ENCODE data around the gene CPEB4.

CPEB4 gene

DNA sequence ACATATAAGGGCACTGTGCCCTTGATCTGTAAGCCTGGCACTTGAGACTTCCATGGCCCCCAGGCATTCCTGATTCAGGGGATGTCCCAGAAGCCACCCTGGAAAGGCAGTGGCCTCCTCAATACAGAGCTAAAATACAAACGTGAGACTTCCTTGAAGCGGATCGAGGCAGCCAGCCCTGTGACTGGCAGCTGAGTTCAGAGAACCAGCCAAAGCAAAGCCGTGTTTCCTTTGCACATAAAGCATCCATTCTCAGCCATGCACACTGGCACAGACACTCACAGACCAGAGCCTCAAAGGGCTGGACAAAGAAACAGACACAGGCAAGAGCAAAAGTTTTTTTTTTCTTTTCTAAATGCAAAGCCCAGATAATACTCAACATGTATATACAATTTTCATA lies 18.8 kb upstream of the CPEB4 start:
- Mint-ChIP-seq H3K9me3 (peaks cover 2% of the 10 kb centered on the region), H3K4me3 (no peak overlapping the region), H3K4me1 (peaks cover 17% of the 10 kb centered on the region), H3K27me3 (peaks cover 9% of the 10 kb centered on the region), H3K36me3 (no peaks in the 10 kb centered on the region), H3K27ac (no peak overlapping the region)
- ATAC-seq, result no peak

DNA sequence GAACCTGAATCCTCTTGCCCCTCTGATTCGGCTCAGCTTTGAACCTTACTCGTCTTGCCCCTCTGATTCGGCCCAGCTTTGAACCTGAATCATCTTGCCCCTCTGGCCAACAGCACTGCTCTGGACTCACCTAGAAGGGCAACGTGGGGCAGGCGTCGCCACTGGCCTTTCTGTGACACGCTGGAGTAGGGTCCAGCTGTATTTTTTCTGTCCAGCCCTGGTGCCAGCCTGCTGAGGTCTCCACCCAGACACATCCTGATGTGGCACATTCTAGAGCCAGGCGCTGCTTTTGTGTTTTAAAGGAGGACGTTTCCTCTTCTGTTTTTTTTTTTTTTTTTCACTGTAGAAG lies 15.2 kb upstream of the CPEB4 start:
- ATAC-seq, result no peak
- Mint-ChIP-seq H3K9me3 (no peaks in the 10 kb centered on the region), H3K27me3 (no peaks in the 10 kb centered on the region), H3K27ac (no peak overlapping the region), H3K4me1 (peaks cover 6% of the 10 kb centered on the region), H3K36me3 (no peaks in the 10 kb centered on the region), H3K4me3 (no peak overlapping the region)

DNA sequence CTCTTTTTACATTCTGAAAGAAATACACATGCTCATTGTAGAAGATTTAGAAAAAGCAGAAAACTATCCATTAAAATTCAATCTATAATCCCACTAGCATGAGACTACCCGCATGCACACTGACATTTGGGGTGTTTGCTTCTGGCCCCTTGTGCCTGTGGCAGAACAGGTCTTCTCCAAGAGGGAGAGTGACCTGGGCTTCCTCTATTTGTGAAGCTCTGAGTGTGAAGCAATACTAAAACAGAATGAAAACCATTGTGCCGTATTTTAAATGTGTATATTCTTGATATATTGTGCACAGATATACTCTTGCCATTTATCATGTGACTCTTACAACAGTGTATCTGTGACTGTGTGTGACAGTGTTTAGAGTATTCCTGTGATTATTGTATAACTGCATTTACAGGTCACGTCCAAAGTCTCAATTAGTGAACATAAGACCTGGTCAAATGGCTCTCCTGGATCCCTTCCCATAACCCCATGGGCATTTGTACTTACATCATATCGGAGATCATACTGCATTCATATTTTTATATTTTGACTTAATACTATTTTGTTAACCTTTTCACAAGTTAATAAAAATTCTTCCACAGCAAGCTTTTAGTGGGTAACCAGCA lies 14.7 kb upstream of the CPEB4 start:
- H3K27ac Mint-ChIP-seq, result no peak overlapping the region
- H3K4me3 Mint-ChIP-seq, result no peak overlapping the region
- ATAC-seq, result no peak
- no peaks in the 10 kb centered on the region for H3K27me3 Mint-ChIP-seq
- peaks cover 6% of the 10 kb centered on the region for H3K4me1 Mint-ChIP-seq
- H3K36me3 Mint-ChIP-seq, result no peaks in the 10 kb centered on the region
- H3K9me3 Mint-ChIP-seq, result no peaks in the 10 kb centered on the region

DNA sequence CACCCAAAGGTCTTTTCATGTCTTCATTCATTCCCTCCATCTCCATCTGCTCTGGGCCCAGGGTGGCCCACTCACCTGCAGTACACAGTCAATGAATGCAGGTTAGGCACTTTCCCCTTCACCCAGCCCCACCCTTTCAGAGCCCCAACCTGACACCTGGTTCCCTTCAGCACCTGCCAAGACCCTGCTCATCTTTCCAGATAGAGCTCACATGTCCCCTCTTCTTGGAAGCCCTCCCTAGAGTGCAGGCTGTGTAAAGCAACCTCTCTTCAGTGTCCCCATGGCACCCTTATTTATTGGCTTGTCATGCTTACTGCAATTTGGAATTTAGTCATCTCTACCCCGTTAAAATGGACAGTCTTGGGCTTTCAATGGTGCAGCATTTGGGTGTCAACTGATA lies 13.0 kb upstream of the CPEB4 start:
- Mint-ChIP-seq H3K4me3 (no peak overlapping the region), H3K4me1 (no peaks in the 10 kb centered on the region), H3K9me3 (no peaks in the 10 kb centered on the region), H3K27me3 (no peaks in the 10 kb centered on the region), H3K27ac (no peak overlapping the region), H3K36me3 (no peaks in the 10 kb centered on the region)
- ATAC-seq, result no peak

DNA sequence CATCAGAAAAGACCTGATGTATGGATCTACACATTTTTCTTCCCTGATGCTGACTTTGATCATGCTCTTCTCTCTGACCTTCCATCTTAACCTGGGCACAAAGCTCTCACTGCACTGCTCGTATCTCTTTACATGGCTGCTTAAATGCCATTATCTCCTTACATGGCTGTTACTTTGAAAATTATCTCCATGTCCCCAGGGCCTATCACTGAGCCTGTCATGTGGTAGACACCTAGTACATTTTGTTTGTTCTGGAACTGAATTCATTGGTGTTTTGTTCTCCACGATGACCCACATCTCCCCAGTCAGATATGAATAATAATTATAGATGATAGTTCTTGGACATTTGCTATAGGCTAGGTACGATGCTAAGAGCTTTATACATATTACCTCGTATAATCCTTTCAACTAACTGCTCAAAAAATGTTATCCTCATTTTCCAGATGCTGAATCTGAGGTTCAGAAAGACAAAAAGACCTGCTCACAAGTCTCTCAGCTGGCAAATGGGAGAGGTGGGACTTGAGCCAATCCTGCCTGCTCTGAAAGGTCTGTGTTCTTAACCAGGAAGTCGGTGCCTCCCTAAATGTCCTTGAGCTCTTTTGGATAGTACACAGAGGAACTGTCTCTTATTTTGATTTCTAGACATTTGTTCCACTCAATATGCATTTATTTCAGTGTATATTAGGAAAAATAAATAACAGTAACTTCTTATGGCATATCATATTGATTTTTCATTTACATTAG lies 9.8 kb upstream of the CPEB4 start:
- no peak for ATAC-seq
- Mint-ChIP-seq H3K4me1 (peaks cover under 1% of the 10 kb centered on the region), H3K4me3 (no peak overlapping the region), H3K27me3 (no peaks in the 10 kb centered on the region), H3K27ac (no peak overlapping the region), H3K9me3 (no peaks in the 10 kb centered on the region), H3K36me3 (no peaks in the 10 kb centered on the region)

DNA sequence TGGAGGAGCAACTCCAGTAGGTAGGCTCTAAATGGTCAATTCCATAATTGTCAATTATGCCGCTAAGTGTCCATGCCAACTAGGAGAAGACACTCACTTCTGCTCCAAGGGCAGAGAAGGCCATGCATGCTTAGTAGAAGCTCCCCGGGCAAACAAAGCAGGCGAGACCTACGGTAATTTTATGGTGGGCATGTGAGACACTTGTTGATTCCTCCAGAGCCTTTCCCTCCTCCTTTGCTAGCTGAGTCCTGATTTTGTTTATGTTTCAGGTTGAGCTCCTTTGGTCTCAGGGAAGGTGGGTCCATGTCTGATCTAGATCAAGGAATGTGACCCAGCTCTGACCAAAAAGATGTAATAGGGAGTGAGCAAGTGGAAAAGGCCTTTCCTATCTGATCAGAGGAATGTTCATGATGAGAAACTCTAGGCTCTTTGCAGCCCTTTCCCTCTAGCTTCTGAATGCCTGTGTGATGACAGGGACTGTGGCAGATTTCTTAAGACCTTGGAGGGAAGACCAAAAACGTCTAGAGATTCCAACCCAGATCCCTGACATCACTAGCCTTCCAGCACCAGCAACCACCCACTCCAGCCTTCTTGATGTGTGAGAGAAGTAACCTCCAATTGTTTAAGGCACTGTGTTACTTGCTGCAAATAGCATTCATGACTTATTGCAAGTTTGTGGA lies 7.7 kb upstream of the CPEB4 start:
- no peaks in the 10 kb centered on the region for H3K36me3 Mint-ChIP-seq
- no peak for ATAC-seq
- no peaks in the 10 kb centered on the region for H3K9me3 Mint-ChIP-seq
- no peaks in the 10 kb centered on the region for H3K27me3 Mint-ChIP-seq
- peaks cover 21% of the 10 kb centered on the region for H3K4me1 Mint-ChIP-seq
- no peak overlapping the region for H3K4me3 Mint-ChIP-seq
- no peak overlapping the region for H3K27ac Mint-ChIP-seq

DNA sequence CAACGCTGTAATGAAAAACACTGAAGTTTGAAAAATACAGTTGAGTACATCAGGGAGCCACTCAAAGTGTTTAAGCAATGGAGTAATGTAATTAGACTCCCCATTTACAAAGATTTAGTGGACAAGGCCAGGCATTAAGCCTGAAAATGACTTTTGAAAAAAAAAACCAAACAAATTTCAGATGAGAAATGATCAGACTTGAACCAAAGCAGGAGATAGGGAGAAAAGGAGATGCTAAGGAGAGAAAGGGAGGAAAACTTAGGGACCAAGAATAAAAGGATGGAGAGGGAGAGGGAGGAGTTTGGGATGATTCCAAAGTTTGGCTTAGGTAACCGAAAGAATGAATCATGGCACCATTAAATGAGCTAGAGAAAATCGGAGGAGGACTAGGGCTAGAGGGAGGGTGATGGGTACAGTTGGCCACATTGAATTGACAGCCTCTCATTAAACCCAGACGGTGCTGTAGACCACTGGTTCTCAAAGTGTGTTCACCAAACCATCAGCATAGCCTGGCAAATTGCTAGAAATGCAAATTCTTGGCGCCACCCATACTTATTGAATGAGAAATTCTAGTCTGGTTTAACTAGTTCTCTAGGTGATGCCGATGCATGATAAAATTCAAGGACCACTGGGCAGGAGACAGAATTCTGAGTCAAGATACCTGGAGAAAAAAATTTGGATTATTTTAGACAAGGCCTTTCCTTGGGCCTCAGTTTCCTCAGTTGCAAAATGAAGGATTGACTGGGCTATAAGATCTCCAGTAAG lies 6.2 kb upstream of the CPEB4 start:
- no peak for ATAC-seq
- H3K4me1 Mint-ChIP-seq, result peaks cover 36% of the 10 kb centered on the region
- no peaks in the 10 kb centered on the region for H3K9me3 Mint-ChIP-seq
- H3K36me3 Mint-ChIP-seq, result no peaks in the 10 kb centered on the region
- H3K27me3 Mint-ChIP-seq, result no peaks in the 10 kb centered on the region
- H3K4me3 Mint-ChIP-seq, result no peak overlapping the region
- H3K27ac Mint-ChIP-seq, result no peak overlapping the region

DNA sequence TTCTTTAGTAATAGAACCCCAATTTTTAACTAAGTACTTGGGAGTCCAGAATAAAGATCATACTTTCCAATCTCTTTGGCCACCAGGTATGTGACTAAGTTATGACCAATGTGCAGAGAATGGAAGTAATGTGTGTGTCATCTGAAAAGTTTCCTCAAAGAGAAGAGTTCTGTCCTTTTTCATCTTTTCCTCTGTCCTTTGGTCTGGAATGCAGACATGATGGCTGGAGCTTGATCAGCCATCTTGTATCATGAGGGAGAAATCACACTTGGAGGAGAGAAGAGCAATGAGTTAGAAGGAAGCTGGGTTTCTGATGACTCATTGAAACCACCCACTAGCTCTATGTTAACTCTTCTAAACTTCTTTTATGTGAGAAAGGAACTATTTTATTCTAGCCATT lies 5.5 kb upstream of the CPEB4 start:
- Mint-ChIP-seq H3K9me3 (no peaks in the 10 kb centered on the region), H3K27me3 (no peaks in the 10 kb centered on the region), H3K4me1 (peaks cover 42% of the 10 kb centered on the region), H3K27ac (no peak overlapping the region), H3K36me3 (no peaks in the 10 kb centered on the region), H3K4me3 (no peak overlapping the region)
- ATAC-seq, result no peak

DNA sequence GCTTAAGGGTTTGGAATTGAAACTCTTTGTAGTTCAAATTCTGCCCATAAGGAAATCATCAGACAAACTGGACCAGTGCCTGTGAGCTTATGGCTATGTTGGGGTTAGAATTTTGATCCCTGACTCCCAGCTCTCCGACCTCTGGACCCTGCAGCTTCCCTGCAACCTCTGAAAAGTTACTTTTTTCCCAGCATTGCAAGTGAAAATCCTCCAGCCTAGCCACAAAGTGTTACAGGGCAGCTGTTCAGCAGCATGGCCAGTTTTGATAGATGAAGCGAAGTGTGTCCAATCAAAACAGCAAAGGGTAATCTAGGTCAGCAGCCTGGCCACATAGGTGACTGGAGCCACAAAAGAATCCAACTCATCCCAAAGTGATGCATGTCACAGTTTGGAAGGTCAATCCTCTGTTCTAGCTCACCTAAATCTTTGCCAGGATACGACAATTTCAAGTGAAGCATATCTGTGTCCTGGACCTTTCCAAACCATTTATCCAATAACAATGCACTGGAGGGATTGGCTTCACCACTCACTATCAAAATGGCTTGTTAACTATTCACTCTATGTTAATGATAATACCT lies 4.7 kb upstream of the CPEB4 start:
- H3K27me3 Mint-ChIP-seq, result no peaks in the 10 kb centered on the region

DNA sequence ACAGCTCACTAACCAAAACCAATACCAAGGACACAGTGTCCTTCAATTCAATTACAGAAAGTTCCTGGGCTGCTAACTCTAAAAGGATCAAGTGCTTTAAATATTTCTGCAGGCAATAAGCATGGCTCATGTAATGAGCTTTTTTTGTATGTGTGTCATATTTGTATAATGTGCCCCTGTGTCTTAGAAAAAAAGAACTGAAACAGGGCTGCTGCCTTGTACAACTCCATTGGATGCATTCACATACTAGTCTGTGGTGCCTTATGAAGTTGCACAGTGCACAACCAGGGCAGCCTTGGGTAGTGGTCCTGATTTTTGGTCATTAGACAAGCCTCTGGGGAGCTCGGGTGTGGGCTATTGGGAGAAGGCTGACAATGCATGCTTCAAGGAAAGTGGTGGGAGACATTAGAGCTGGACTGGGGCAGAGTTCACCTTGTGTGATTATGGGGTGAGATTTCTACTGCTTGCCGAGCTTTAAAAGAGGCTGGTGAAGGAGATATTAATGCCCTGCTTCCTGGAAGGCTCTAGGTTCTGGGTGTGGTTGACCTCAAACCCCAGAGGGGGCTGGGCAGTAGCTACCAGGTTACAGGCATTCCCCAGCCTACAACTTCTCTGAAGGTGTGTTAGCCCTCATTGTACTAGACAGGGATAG lies 3.6 kb upstream of the CPEB4 start:
- peak; percentile 60 for ATAC-seq
- Mint-ChIP-seq H3K9me3 (no peaks in the 10 kb centered on the region), H3K27ac (peak overlapping the region; percentile 36), H3K4me3 (peak overlapping the region; percentile 29), H3K36me3 (peaks cover 4% of the 10 kb centered on the region), H3K27me3 (no peaks in the 10 kb centered on the region), H3K4me1 (peaks cover 49% of the 10 kb centered on the region)

More for the DNA sequence above, 4.7 kb upstream of the CPEB4 start:
- Mint-ChIP-seq H3K27ac (no peak overlapping the region), H3K9me3 (no peaks in the 10 kb centered on the region), H3K4me1 (peaks cover 45% of the 10 kb centered on the region), H3K4me3 (no peak overlapping the region), H3K36me3 (no peaks in the 10 kb centered on the region)
- ATAC-seq, result no peak

DNA sequence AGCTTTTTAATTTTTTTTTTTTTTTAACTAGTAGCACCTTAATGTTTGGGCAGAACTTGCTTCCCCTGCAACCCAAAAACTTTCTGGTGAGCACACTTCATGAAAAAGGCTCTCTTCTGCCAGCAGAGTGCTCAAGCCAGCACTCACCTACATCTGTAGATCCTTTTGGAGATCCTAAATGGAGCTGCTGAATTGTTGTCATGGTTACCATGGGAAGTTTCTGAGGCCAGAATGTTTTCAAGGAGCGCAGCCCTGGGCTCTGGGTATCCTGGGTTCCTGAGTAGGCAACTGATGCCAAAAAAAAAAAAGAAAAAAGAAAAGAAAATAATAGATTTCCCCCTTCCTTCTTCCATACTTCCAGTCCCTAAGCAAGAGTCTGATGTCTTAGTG lies 3.1 kb upstream of the CPEB4 start:
- Mint-ChIP-seq H3K4me1 (peaks cover 55% of the 10 kb centered on the region), H3K27me3 (no peaks in the 10 kb centered on the region), H3K9me3 (no peaks in the 10 kb centered on the region), H3K4me3 (no peak overlapping the region), H3K36me3 (peaks cover 9% of the 10 kb centered on the region), H3K27ac (peak overlapping the region; percentile 36)
- no peak for ATAC-seq

DNA sequence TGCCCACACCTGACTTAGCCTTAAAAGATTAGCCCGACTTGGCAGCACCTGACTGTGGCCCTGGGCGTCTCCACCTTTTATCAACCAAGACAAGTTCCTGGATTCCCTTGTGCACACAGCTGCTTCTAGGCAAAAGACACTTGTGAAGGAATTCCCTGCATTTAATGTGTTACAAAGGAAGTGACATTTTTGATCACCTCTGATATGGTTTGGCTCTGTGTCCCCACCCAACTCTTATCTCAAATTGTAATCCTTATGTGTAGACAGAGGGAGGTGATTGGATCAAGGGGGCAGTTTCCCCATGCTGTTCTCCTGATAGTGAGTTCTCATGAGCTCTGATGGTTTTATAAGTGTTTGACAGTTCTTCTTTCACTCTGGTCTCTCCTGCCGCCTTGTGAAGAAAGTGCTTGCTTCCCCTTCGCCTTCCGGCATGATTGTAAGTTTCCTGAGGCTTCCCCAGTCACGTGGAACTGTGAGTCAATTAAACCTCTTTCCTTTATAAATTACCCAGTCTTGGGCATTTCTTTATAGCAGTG lies 2.6 kb upstream of the CPEB4 start:
- ATAC-seq, result no peak
- Mint-ChIP-seq H3K27ac (peak overlapping the region; percentile 36), H3K36me3 (peaks cover 14% of the 10 kb centered on the region), H3K9me3 (no peaks in the 10 kb centered on the region), H3K27me3 (no peaks in the 10 kb centered on the region), H3K4me3 (no peak overlapping the region), H3K4me1 (peaks cover 60% of the 10 kb centered on the region)

DNA sequence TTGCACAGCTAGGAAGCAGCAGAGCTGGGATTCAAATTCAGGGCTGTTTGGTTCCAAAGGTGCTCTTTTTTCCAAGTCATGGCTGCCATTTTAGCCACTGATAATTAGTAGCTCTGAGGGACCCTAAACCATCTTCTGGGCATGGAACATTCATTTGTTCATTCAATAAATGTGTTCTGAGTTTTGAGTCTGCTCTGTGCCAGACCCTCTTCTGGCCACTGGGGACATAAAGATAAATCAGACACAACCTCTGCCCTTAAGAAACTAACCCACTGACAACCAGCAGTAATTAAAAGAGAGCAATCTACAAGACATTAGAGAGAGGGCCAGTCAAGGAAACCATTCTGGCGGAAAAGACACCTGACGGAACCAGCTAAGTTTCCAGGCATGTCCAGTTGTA lies 2.0 kb upstream of the CPEB4 start:
- Mint-ChIP-seq H3K9me3 (no peaks in the 10 kb centered on the region), H3K4me3 (no peak overlapping the region), H3K4me1 (peaks cover 64% of the 10 kb centered on the region), H3K27ac (peak overlapping the region; percentile 97), H3K27me3 (no peaks in the 10 kb centered on the region), H3K36me3 (peaks cover 17% of the 10 kb centered on the region)
- ATAC-seq, result no peak

DNA sequence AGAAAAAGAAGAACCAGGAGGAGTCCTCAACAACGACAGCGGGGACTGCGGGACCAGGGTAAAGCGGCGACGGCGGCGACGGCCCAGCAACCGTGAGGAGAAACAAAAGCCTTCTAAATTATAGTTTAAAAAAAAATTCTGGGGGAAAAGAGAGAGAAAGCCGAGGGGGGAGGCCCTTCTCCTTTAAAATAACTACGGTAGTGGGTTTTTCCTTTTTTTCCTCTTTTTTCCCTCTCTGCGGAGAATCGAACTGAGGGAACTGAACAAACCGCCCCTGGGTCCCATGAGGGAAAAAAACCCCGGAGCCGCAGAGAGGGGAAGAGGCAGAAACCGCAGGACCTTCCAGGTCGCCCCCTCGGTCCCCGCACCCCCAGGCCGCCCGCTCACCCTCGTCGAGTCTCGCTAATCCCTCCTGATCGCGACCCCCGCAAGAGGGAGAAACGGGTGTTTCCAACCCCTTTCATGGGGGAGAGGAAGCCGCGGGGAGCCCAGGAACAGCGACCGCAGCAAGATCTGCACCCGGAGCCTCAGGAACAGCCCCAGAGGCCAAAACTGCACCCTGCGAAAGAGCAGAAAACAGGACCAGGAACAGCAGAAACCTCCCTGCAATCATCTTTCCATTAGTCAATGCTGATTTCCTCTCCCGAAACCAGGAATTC lies 453 bp downstream of the CPEB4 start:
- Mint-ChIP-seq H3K9me3 (no peaks in the 10 kb centered on the region), H3K4me3 (peak overlapping the region; percentile 92), H3K27me3 (no peaks in the 10 kb centered on the region), H3K36me3 (peaks cover 30% of the 10 kb centered on the region), H3K27ac (peak overlapping the region; percentile 97), H3K4me1 (peaks cover 76% of the 10 kb centered on the region)
- ATAC-seq, result peak; percentile 0

Measured in stimulated activated memory B cell treated with anti-CD40 and anti-IgM and Interleukin-4, amounts not matched to agents 10 μg/mL and 1 μg/mL and 100 μg/mL, for 72 hours (primary cell).